GM20000 (cell line): ENCODE results near the gene LAMB3.

Source experiments
- DNase-seq: peaks from one replicate; pipeline ENCODE4 v3.0.0; 2012; ENCODE audit warnings: low spot score
- TF ChIP-seq, protein P1 (sequence below): IDR thresholded peaks from 2 replicates; pipeline ENCODE4 v1.5.1; 2012; ENCODE audit warnings: mild to moderate bottlenecking, control low read depth; ENCODE audit errors: extremely low read depth, missing control alignments

LAMB3 gene

GRCh38 chr1:209614906-209615305, 37.3 kb downstream of the LAMB3 start:
- TF ChIP-seq, protein P1, sequence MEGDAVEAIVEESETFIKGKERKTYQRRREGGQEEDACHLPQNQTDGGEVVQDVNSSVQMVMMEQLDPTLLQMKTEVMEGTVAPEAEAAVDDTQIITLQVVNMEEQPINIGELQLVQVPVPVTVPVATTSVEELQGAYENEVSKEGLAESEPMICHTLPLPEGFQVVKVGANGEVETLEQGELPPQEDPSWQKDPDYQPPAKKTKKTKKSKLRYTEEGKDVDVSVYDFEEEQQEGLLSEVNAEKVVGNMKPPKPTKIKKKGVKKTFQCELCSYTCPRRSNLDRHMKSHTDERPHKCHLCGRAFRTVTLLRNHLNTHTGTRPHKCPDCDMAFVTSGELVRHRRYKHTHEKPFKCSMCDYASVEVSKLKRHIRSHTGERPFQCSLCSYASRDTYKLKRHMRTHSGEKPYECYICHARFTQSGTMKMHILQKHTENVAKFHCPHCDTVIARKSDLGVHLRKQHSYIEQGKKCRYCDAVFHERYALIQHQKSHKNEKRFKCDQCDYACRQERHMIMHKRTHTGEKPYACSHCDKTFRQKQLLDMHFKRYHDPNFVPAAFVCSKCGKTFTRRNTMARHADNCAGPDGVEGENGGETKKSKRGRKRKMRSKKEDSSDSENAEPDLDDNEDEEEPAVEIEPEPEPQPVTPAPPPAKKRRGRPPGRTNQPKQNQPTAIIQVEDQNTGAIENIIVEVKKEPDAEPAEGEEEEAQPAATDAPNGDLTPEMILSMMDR = no peak

GRCh38 chr1:209614151-209614420, 38.1 kb downstream of the LAMB3 start:
- DNase-seq = no peak
- TF ChIP-seq, protein P1 = no peak

More at GRCh38 chr1:209614906-209615305, 37.3 kb downstream of the LAMB3 start:
- no peak for DNase-seq

GRCh38 chr1:209613400-209614150, 38.6 kb downstream of the LAMB3 start:
- no peak for DNase-seq
- TF ChIP-seq, protein P1 = no peak

DNA sequence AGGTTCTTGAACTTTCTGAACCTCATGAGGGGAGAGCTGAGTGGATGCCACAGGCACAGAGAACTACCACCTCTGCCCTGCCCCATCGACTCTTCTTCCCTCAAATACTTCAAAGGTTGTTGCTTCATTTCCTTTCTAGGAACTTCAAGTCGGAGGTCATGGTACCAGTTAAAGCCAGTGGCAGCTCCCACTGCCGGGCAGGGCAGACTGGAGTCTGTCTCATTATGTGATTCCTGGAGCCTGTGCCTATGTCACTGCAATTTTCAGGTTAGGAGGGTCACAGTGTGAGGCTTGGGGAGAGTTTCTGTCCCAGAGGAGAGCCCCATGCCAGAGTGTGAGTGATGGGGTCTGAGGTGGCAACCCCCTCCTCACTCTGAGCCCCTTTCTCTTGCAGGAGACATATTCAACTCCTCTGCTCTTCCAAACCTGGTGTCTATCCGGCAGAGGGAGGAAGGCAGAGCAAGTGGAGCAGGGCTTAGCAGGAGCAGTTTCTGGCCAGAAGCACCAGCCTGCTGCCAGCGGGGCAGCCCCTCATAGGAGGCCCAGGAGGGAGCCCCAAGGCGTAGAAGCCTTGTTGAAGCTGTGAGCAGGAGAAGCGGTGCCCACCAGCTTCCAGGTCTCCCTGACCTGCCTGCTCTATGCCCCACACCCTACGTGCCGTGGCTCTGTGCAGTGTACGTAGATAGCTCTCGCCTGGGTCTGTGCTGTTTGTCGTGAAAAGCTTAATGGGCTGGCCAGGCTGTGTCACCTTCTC, 39.4 kb downstream of the LAMB3 start:
- DNase-seq = no peak
- TF ChIP-seq, protein P1 = no peak

- TF ChIP-seq, protein P1 = no peak
- no peak for DNase-seq
Observed at GRCh38 chr1:209611771-209612570, 40.3 kb downstream of the LAMB3 start.

GRCh38 chr1:209610631-209610905, 41.7 kb downstream of the LAMB3 start:
- no peak for DNase-seq
- TF ChIP-seq, protein P1 = no peak

DNA sequence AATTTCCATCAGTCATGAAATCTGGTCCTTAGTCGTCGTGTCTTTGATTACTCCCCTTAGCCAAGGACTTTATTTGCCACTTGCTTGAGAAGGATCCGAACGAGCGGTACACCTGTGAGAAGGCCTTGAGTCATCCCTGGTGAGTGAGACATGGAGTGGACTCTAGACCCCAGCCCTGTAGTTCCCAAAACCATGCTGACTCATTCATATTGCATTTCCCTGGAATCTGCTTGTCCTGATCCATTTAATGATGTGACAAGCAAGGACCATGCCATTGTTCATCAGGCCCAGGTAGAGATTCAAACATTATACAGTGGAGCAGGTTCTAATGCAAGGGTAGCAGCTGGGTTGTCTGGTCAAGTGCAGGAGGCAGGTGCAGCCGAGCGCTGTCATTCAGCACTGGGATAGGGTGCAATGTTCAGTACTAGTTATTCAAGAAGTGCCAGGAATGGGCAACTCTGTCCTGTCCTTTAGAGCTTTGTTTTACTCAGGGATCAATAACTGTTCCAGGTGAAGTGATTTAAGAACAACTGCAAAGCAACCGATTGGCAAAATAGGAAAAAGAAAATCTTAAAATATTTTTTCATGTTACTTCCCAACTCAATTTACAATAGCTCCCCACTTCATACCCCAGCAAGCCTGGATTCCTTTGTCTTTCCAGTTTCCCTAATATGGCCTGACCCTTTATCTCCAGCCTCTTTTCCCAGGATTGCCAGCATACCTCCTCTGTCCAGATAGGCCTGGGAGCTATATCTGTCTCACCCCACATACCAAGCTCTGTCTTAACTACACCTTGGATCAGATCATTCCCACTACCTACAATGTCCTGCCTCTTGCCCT, 42.2 kb downstream of the LAMB3 start:
- DNase-seq = no peak
- TF ChIP-seq, protein P1 = no peak
